DMS53 treated with DMSO at 0.1 percent for 48 hours (cell line): ENCODE measurements around the gene SCEL.
"Not testable (repeated sequence)": the region's sequence is repeated elsewhere in the genome, so short reads cannot be mapped to it uniquely, and the experiment has no call there.

Experiments
- DNase-seq: peaks from one replicate; lab custom pipeline; 2025; ENCODE audit not compliant: unreplicated experiment; lab: John Stamatoyannopoulos, UW

Gene SCEL

GRCh38 chr13:77653301-77653700 is 117.8 kb downstream of the SCEL start:
- DNase-seq, result no peak

DNA sequence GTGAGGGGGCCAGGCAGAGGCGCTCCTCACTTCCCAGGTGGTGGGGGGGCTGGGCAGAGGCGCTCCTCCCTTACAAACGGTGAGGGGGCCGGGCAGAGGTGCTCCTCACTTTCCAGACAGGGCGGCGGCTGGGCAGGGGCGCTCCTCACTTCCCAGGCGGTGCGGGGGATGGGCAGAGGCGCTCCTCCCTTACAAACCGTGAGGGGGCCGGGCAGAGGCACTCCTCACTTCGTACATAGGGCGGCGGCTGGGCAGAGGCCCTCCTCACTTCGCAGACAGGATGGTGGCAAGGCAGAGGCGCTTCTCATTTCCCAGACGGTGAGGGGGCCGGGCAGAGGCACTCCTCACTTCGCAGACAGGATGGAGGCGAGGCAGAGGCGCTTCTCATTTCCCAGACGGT is 124.5 kb downstream of the SCEL start:
- not testable (repeated sequence) for DNase-seq

DNA sequence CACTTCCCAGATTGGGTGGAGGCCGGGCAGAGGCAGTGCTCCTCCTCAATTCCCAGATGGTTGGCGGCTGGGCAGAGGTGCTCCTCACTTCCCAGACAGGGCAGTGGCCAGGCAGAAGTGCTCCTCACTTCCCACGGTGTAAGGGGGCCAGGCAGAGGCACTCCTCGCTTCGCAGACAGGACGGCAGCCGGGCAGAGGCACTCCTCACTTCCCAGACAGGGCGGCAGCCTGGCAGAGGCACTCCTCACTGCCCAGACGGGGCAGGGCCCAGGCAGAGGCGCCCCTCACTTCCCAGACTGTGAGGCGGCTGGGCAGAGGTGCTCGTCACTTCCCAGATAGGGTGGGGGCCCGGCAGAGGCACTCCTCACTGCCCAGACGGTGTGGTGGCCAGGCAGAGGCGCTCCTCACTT is 125.3 kb downstream of the SCEL start:
- DNase-seq, result no peak

DNA sequence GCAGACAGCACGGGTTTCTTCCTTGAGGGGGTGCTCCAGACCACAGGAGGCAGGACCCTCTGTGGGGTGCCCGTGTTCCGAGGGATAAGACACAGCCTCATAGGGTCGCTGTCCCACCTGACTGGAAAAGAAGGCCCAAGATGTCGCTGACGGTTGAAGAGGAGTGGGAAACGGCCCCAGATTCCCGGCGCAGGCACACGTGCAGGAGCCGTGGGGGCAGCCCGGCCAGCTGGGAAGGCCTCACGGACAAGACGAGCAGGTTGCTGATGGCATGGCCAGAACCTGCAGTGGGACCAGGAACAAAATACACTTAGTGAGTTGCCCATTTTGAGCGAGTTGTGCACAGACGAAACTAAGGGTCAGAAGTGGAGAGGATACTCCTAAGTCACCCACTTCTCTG is 126.8 kb downstream of the SCEL start:
- DNase-seq, result not testable (repeated sequence)

DNA sequence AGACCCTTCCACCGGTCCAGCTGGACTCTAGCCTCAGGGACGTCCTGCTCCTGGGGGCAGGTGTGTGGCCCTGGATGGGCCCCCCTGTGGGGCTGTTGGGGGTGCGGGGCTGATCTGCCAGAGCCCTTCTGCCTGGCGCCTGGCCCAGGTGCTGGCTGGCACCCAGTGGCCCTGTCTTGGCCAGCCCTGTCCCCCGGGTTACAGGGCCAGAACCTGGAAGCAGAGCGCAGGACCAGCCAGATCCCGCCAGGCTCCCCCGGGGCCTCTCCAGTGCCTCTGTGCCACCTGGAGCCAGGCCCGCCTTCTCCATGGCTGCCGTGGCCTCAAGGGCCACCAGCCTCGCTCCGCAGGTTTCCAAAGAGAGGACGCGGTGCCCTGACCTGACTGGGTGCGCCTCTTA is 127.3 kb downstream of the SCEL start:
- DNase-seq, result not testable (repeated sequence)

GRCh38 chr13:77674852-77675251 is 139.3 kb downstream of the SCEL start:
- DNase-seq, result no peak

DNA sequence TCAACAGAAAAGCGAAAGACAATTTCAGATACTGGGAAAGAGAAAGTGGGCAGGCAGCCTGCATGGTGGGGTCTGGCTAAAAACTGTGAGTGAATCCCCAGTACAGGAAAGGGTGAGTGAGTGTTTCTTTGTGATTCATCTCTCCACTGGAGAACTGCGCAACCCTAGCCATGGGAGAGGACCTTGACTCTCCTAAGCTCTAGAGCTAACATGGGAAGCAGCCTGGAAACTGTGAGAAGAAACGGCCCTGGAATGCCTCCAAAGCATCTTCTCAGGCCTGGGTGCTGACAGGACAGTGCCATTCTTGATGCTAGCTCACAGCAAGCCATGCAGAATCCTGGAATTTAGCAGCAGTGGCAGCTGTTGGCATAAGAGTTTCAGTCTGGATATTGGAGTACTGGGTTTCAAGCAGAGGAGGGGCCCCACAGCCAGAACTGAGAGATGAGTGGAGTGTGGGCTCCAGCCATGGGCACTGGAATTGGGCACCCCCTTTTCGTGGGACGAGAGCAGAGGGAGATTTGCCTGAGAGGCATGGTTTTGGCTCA is 143.3 kb downstream of the SCEL start:
- DNase-seq, result no peak

DNA sequence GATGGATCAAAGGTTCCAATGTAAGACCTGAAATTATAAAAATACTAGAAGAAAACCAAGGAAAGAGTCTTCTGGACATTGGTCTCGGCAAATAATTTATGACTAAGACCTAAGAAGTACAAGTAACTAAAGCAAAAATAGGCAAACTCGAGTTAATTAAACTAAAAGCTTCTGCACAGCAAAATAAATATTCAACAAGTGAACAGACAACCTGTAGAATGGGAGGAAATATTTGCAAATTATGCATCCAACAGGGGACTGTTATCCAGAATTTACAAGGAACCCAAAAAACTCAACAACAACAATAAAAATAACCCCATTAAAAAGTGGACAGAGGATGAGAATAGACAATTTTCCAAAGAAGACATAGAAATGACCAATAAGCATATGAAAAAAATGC is 152.3 kb downstream of the SCEL start:
- DNase-seq, result no peak

GRCh38 chr13:77691871-77692270 is 156.4 kb downstream of the SCEL start:
- DNase-seq, result no peak

DNA sequence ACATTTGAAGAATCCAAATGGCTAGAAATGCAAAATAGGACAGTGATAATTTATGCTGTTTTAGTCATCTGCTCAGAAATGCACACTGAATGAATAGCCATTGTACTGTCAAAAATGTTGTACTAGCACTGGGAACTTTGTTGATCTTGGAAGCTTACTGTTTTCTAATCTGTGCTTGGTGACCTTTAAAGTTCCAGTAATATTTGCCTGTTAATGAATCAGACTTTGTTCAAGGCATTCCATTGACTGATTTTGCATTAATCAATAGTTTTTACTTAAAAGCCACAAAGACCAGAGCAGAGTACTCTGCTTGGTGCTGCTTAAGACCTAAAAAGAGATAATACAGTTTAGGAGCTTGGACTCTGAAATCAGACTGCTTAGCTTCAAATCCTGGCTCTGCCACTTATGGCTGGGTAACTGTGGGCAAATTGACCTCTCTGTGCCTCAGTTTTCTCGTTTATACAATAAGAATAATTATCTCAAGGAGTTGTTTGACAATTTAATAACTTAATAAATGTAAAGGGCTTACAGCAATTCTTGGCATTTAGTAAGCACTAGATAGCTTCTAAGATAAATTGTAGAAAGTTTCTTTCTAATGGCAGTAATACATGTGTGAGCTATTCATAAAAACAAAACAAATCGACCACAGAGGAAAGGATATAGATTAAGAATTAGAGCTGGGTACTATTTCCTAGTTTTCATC is 157.4 kb downstream of the SCEL start:
- DNase-seq, result no peak

DNA sequence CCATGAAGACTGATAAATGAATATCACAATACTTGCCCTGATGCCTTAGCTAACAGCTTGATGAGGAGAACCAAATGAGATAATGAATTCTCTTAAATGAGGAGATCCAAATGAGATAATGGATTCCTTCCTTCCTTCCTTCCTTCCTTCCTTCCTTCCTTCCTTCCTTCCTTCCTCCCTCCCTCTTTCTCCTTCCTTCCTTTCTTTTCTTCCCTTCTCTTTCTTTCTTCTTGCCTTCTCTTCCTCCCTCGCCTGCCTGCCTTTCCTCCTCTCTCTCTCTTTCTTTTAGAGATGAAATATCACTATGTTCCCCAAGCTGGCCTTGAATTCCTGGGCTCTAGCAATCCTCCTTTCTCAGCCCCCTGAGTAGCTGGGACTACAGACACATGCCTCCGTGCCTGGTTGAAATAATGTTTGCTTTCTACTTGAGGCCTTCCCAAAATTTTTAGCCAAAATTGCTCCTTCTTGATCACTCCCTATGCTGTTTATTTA is 158.0 kb downstream of the SCEL start:
- no peak for DNase-seq
